Uterus (tissue), 2 donors: ENCODE measurements around the gene FBXO34.

Experiments
- POLR2A ChIP-seq, 2 donors: fragments of 450-650 bp; IDR thresholded peaks; one replicate each; pipeline ENCODE4 v1.6.1; 2016; ENCODE audit warnings: antibody characterized with exemption in 2 of 2, mild to moderate bottlenecking in 1 of 2, moderate library complexity in 1 of 2
- TF ChIP-seq, protein P1 (sequence below), 4 experiments: fragments of 200-600 bp in 2 of 4; fragments of 450-650 bp in 2 of 4; sonication (generic) in 2 of 4; IDR thresholded peaks; one replicate each; pipeline ENCODE4 v1.5.1; 2016 to 2019; ENCODE audit warnings: antibody characterized with exemption in 4 of 4, mild to moderate bottlenecking in 2 of 4, moderate library complexity in 1 of 4

DNA sequence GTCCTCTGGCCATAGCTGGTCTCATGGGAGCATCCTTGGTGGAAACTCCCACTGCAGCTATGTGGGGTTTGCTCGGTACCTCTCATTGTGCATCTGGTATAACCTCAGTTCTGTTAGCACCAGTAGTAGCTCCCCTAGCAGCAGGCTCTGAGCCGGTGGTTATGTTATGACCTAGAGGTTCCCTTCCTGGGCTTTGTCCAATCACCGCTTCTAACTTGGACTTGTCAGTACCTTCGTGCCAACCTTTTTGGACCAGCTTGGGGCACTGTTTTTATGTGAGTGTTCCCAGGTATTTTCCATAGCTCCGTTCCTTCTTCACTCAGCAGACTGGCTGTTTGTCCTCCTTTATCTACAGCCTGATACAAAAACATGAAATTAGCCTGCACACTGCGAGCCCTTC is 84.7 kb downstream of the FBXO34 start:
- TF ChIP-seq, protein P1, sequence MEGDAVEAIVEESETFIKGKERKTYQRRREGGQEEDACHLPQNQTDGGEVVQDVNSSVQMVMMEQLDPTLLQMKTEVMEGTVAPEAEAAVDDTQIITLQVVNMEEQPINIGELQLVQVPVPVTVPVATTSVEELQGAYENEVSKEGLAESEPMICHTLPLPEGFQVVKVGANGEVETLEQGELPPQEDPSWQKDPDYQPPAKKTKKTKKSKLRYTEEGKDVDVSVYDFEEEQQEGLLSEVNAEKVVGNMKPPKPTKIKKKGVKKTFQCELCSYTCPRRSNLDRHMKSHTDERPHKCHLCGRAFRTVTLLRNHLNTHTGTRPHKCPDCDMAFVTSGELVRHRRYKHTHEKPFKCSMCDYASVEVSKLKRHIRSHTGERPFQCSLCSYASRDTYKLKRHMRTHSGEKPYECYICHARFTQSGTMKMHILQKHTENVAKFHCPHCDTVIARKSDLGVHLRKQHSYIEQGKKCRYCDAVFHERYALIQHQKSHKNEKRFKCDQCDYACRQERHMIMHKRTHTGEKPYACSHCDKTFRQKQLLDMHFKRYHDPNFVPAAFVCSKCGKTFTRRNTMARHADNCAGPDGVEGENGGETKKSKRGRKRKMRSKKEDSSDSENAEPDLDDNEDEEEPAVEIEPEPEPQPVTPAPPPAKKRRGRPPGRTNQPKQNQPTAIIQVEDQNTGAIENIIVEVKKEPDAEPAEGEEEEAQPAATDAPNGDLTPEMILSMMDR (IDR thresholded peaks at IDR 0.05): no peak
- TF ChIP-seq POLR2A (IDR thresholded peaks at IDR 0.05): no peak
